T-cell (primary cell): ENCODE measurements around the gene SCGB1C2. TPM values are rescaled to one million over a fixed set of nuclear protein-coding genes. Genes with fewer than 3 reads are reported as not detected.
A peak's percentile ranks its signal among the peaks of the same experiment; 100 is the strongest.

ENCODE experiments used
- ATAC-seq, 4 experiments: fragments of 200-7000 bp in 3 of 4; fragments of 150-1000 bp in 1 of 4; cut with Tn5 transposase; replicated peaks in 1 of 4; 1 replicate in 3 of 4; 2 replicates in 1 of 4; pipeline ENCODE4 v1.10.0; 2021; ENCODE audit warnings: moderate library complexity in 3 of 4, mild to moderate bottlenecking in 2 of 4, moderate number of reproducible peaks in 1 of 4
- CTCF ChIA-PET, 2 donors: fragments of 300-600 bp; sonication (Branson Sonifier 250); formaldehyde crosslinking; loops; one replicate each; lab custom pipeline; 2022; ENCODE audit warnings: antibody characterized with exemption in 2 of 2; lab: Charles Lee
- POLR2A ChIA-PET, 2 donors: fragments of 300-600 bp; sonication (Branson Sonifier 250); formaldehyde crosslinking; loops; one replicate each; lab custom pipeline; 2022; ENCODE audit warnings: antibody characterized with exemption in 2 of 2; lab: Charles Lee
- DNase-seq, 35 experiments: peaks; one replicate each; pipeline versions ENCODE4 v3.0.0 to v3.0.0-alpha.2; 2013 to 2023
- H3K27ac ChIP-seq: one replicate; pipeline ENCODE4 v1.5.1; 2013; ENCODE audit warnings: low read length
- H3K27me3 ChIP-seq, 2 experiments: replicated peaks in 1 of 2; 1 replicate in 1 of 2; 2 replicates in 1 of 2; pipeline versions ENCODE4 v1.6.1 to v1.7.0; 2013; ENCODE audit warnings: low read length in 1 of 2, mixed read lengths in 1 of 2; ENCODE audit not compliant: control insufficient read depth in 2 of 2, insufficient read depth in 2 of 2; ENCODE audit errors: extremely low read depth in 1 of 2
- H3K36me3 ChIP-seq, 2 donors: 1 replicate in 1 of 2; 2 replicates in 1 of 2; pipeline versions ENCODE4 v1.6.1 to v1.7.0; 2013; ENCODE audit warnings: low read length in 1 of 2; ENCODE audit not compliant: control insufficient read depth in 2 of 2, insufficient read depth in 1 of 2; ENCODE audit errors: extremely low read depth in 1 of 2
- H3K4me1 ChIP-seq, 2 experiments: 1 replicate in 1 of 2; 2 replicates in 1 of 2; pipeline versions ENCODE4 v1.6.1 to v1.7.0; 2013; ENCODE audit warnings: low read length in 2 of 2, mixed read lengths in 1 of 2; ENCODE audit not compliant: insufficient read depth in 2 of 2, control insufficient read depth in 1 of 2; ENCODE audit errors: extremely low read depth in 1 of 2
- H3K4me3 ChIP-seq, 2 donors: 1 replicate in 1 of 2; 2 replicates in 1 of 2; pipeline versions ENCODE4 v1.5.1 to v1.7.0; 2013; ENCODE audit warnings: mild to moderate bottlenecking in 2 of 2, low read length in 1 of 2, moderate library complexity in 1 of 2; ENCODE audit not compliant: control insufficient read depth in 1 of 2; ENCODE audit errors: extremely low read depth in 1 of 2
- H3K9me3 ChIP-seq: 2 replicates; pipeline ENCODE4 v1.7.0; 2013
- H3K27ac Mint-ChIP-seq, 2 donors: one replicate each; pipeline ENCODE4 v1.8.0; 2020 to 2021; ENCODE audit warnings: mild to moderate bottlenecking in 2 of 2, mixed read lengths in 2 of 2
- H3K27me3 Mint-ChIP-seq, 2 donors: one replicate each; pipeline ENCODE4 v1.8.0; 2021 to 2022; ENCODE audit warnings: mixed read lengths in 2 of 2
- H3K36me3 Mint-ChIP-seq: one replicate; pipeline ENCODE4 v1.8.0; 2021; ENCODE audit warnings: mixed read lengths
- H3K4me1 Mint-ChIP-seq, 3 donors: one replicate each; pipeline ENCODE4 v1.8.0; 2020 to 2022; ENCODE audit warnings: mixed read lengths in 3 of 3, mild to moderate bottlenecking in 1 of 3
- H3K4me3 Mint-ChIP-seq, 3 donors: one replicate each; pipeline ENCODE4 v1.8.0; 2020 to 2022; ENCODE audit warnings: mild to moderate bottlenecking in 3 of 3, mixed read lengths in 3 of 3, moderate library complexity in 3 of 3
- H3K9me3 Mint-ChIP-seq, 3 donors: one replicate each; pipeline ENCODE4 v1.8.0; 2020 to 2022; ENCODE audit warnings: mixed read lengths in 3 of 3
- WGBS: methylation state at CpG from one replicate; pipeline ENCODE4 v1.1.5; 2013; ENCODE audit warnings: missing lambda C conversion rate; ENCODE audit not compliant: insufficient coverage; 5-methylcytosine and 5-hydroxymethylcytosine counted together
- total RNA-seq, 35 experiments: library from RNA in 6 of 35; stranded (reverse) in 6 of 35; fragments of 120-200 nt in 1 of 35; gene quantifications; one replicate each; pipeline versions ENCODE4 v1.2.1 to v1.2.4 and lab custom pipeline; 2013 to 2026

SCGB1C2 gene
- total RNA-seq, 5 donors from 2014 or later (not counting 1 experiment from before 2014, with no cell fraction given), result not detected

DNA sequence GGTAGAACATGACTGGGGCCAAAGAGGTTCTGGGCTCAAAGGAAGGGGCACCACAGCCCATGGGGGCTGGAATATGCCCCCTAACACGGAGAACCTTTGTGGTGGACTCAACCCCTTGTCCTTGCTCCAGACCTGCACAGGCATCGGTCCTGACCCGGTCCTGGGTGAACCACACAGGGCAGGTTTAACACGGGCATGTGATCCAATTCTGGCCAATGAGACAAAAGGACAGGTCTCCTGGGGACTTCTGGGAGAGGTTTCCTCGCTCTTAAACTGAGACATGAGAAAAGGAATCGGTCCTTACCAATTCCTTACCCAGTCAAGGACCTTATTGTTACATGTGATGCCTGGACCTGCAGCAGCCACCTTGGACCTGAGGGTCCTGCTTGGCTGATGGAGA, 40.4 kb downstream of the SCGB1C2 start:
- ChIA-PET CTCF (no interaction called here), POLR2A (no interaction called here)
- H3K36me3 Mint-ChIP-seq, result no peaks in the 10 kb centered on the region
- H3K27me3 Mint-ChIP-seq, result peaks cover 22 to 38% of the 10 kb centered on the region in 2 donors
- Histone ChIP-seq H3K36me3 (no peaks in the 10 kb centered on the region), H3K27ac (no peak overlapping the region), H3K9me3 (no peaks in the 10 kb centered on the region), H3K4me1 (peaks cover 0 to 7% of the 10 kb centered on the region in 2 experiments), H3K4me3 (no peak overlapping the region), H3K27me3 (peaks cover 0 to 59% of the 10 kb centered on the region in 2 experiments)
- DNase-seq (no peak), ATAC-seq (no peak)
- no peak overlapping the region for H3K27ac Mint-ChIP-seq
- no peaks in the 10 kb centered on the region for H3K9me3 Mint-ChIP-seq
- 73% methylated on average over 5 of the region's 6 CpGs for WGBS
- H3K4me1 Mint-ChIP-seq, result peaks cover 0 to 6% (median 2%) of the 10 kb centered on the region in 3 donors
- no peak overlapping the region for H3K4me3 Mint-ChIP-seq

DNA sequence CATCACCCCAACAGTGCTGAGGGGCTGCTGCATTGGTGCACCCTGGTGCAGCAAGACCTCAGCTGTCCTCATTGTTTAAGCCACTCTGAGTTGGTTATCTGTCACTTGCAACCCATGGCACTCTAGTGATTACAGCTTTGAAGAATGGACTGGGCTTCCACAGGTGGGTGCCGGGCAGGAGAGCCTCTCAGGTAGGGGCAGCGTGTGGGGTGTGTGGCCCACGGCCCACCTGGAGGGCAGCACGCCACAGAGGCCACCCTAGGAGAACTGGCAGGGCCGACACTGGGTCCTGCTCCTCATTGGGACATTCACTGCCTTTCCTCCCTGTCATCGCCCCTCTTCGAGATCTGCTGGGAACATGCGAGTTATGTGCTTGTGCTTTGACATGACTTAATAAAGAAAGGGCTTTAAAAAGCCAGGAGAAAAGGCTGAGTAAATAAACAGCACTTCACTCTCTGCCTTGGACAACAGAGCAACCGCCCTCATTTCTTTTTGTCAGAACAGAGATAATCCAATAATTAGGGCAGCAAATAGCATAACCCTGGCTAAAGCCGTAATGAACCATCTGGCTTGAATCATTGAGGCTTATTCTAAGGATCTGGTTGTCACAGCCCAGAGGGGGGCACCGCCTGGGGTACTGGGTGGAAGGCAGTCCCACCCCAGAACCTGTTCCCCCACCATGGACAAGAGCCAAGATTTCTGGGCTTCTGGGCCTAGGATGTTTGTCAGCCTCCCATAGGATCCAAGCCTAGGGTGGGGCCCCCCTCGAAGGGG, 41.1 kb downstream of the SCGB1C2 start:
- no peak overlapping the region for H3K4me3 Mint-ChIP-seq
- CTCF ChIA-PET, result no interaction called here

DNA sequence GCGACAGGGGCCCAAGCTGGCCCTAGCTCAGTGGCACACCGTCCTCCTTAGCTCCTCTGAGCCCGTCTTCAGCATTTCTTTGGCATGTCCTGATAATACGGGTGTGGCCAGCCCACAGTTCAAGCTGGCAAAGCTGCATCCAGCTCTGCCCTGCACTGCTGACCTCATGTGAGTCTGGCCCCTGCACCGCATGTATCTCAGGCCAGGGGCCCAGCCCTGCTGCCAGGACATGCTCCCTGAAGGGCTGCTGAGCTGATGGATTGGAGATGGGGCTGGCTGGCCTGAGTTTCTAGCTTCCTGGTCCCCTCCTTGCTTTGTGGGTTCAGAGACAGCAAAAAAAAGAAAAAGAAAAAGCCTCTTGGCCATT, 41.7 kb downstream of the SCGB1C2 start:
- CTCF ChIA-PET, result no interaction called here
- H3K4me3 Mint-ChIP-seq, result no peak overlapping the region
- ATAC-seq (no peak), DNase-seq (no peak)
- peaks cover 35 to 51% of the 10 kb centered on the region in 2 donors for H3K27me3 Mint-ChIP-seq
- Histone ChIP-seq H3K4me1 (peaks cover 0 to 7% of the 10 kb centered on the region in 2 experiments), H3K36me3 (no peaks in the 10 kb centered on the region), H3K27me3 (peaks cover 0 to 69% of the 10 kb centered on the region in 2 experiments), H3K27ac (no peak overlapping the region), H3K4me3 (no peak overlapping the region), H3K9me3 (no peaks in the 10 kb centered on the region)
- peaks cover 0 to 9% (median 2%) of the 10 kb centered on the region in 3 donors for H3K4me1 Mint-ChIP-seq
- H3K9me3 Mint-ChIP-seq, result no peaks in the 10 kb centered on the region
- POLR2A ChIA-PET, result no interaction called here
- no peaks in the 10 kb centered on the region for H3K36me3 Mint-ChIP-seq
- 80% methylated on average over 4 of the region's 5 CpGs for WGBS
- H3K27ac Mint-ChIP-seq, result no peak overlapping the region

More for the DNA sequence above, 41.1 kb downstream of the SCGB1C2 start:
- peaks cover 0 to 63% of the 10 kb centered on the region in 2 experiments for H3K27me3 ChIP-seq
- Mint-ChIP-seq H3K9me3 (no peaks in the 10 kb centered on the region), H3K27ac (no peak overlapping the region), H3K36me3 (no peaks in the 10 kb centered on the region), H3K4me1 (peaks cover 0 to 7% (median 2%) of the 10 kb centered on the region in 3 donors), H3K27me3 (peaks cover 30 to 45% of the 10 kb centered on the region in 2 donors)
- no peaks in the 10 kb centered on the region for H3K36me3 ChIP-seq
- POLR2A ChIA-PET, result no interaction called here
- H3K4me3 ChIP-seq, result no peak overlapping the region
- no peak for ATAC-seq
- 78% methylated on average over 8 of the region's 12 CpGs for WGBS
- H3K27ac ChIP-seq, result no peak overlapping the region
- no peaks in the 10 kb centered on the region for H3K9me3 ChIP-seq
- peaks cover 0 to 7% of the 10 kb centered on the region in 2 experiments for H3K4me1 ChIP-seq
- DNase-seq, result no peak

DNA sequence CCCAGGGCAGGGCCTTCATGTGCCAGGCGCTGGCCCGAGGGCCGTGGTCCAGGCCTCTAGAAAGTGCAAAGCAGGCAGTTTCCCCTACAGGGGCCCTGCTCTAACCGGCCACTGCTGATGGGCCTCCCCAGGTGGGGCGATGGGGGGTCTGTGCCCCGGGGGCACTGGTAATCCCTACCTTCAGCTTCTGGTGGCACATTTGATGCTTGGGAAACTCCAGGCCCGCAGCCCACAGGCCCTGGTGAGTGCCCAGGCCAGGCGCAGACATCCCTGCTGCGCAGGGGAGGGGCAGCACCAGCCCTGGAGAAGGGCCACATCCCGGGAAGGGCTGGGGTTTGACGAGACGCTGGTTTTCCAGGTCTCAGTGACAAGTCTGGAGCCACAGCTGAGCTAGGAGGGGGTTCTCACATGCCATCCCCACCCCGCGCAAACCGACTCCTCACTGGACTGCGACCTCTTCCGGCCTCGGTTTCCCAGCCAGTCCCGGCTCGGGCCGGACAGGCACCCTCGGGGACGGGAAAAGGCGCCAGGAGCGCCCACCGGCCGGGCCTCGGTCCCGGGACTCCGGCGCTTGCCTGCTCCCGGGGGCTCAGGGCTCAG, 42.5 kb downstream of the SCGB1C2 start:
- H3K27ac Mint-ChIP-seq, result no peak overlapping the region
- no peak for DNase-seq
- no peaks in the 10 kb centered on the region for H3K9me3 Mint-ChIP-seq
- no peaks in the 10 kb centered on the region for H3K36me3 Mint-ChIP-seq
- H3K27me3 Mint-ChIP-seq, result peaks cover 39 to 57% of the 10 kb centered on the region in 2 donors
- peaks cover 0 to 7% of the 10 kb centered on the region in 2 experiments for H3K4me1 ChIP-seq
- peak overlapping the region in 1 of 3 donors; percentile 34 for H3K4me3 Mint-ChIP-seq
- CTCF ChIA-PET, result no interaction called here
- no peak overlapping the region for H3K4me3 ChIP-seq
- no peaks in the 10 kb centered on the region for H3K9me3 ChIP-seq
- no peak overlapping the region for H3K27ac ChIP-seq
- ATAC-seq, result no peak
- H3K36me3 ChIP-seq, result no peaks in the 10 kb centered on the region
- 26% methylated on average over 32 of the region's 32 CpGs for WGBS
- POLR2A ChIA-PET, result no interaction called here
- peaks cover 0 to 11% (median 2%) of the 10 kb centered on the region in 3 donors for H3K4me1 Mint-ChIP-seq
- peaks cover 0 to 77% of the 10 kb centered on the region in 2 experiments for H3K27me3 ChIP-seq

DNA sequence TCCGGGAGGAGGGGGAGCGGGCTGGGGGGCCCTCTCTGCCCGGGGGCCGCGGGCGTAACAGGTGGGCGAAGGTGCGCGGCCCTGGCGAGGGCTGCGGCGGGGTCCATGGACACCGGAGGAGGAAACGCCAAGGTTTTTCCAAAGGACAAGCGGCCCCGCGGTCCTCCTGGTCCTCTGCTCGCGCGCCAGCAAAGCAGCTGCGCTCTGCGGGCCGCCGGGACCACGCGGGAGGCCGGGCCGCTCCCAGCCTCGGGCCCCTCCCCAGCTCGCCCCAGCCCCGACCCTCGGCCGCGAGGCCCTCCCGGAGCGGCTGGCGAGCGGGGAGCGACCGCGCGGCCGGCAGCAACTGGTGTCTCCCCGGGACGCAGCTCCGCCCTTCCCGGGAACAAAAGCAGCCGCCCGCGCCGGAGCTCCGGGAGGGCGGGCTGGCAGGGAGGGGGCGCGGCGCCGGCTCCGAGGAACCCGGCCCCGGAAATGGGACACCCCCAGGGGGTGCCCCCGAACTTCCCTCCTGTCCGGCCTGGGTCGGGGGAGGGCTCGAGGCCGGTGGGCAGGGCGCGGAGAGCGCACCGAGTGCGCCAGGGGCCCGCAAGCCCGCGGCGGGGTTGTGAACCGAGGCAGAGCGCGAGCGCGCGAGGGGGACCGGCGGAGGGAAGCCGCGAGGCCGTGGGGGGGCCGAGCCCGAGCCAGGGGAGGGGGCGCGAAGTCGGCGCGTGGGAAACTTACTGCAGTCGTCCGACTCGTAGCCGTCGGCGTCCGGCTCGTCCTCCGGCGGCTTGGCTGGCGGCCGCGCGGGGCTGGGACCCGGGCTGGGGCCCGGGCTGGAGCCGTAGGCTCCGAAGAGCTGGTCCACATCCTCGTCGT, 43.2 kb downstream of the SCGB1C2 start:
- Histone ChIP-seq H3K4me1 (peaks cover 0 to 7% of the 10 kb centered on the region in 2 experiments), H3K27ac (no peak overlapping the region), H3K9me3 (no peaks in the 10 kb centered on the region), H3K36me3 (no peaks in the 10 kb centered on the region), H3K27me3 (peaks cover 0 to 76% of the 10 kb centered on the region in 2 experiments), H3K4me3 (peak overlapping the region in 1 of 2 donors; percentile 19)
- Mint-ChIP-seq H3K27me3 (peaks cover 41 to 61% of the 10 kb centered on the region in 2 donors), H3K4me3 (no peak overlapping the region), H3K27ac (no peak overlapping the region), H3K9me3 (no peaks in the 10 kb centered on the region), H3K4me1 (peaks cover 0 to 18% (median 2%) of the 10 kb centered on the region in 3 donors), H3K36me3 (no peaks in the 10 kb centered on the region)
- CTCF ChIA-PET, result no interaction called here
- ATAC-seq, result no peak
- DNase-seq, result no peak
- POLR2A ChIA-PET, result no interaction called here
- WGBS, result 5% methylated on average over 112 of the region's 112 CpGs
